GM06990 (cell line): ENCODE measurements around the gene SLC23A3.

ENCODE experiments used
- DNase-seq: peaks from one replicate; pipeline ENCODE4 v3.0.0-alpha.2; 2011; ENCODE audit not compliant: insufficient read length; ENCODE audit errors: extremely low read depth
- H3K27me3 ChIP-seq: replicated peaks from 2 replicates; pipeline ENCODE4 v1.6.0; 2011; ENCODE audit warnings: low read length; ENCODE audit not compliant: control insufficient read depth, insufficient read depth
- H3K36me3 ChIP-seq: 2 replicates; pipeline ENCODE4 v1.5.1; 2011; ENCODE audit warnings: low read length; ENCODE audit not compliant: control insufficient read depth, insufficient read depth
- H3K4me3 ChIP-seq: replicated peaks from 2 replicates; pipeline ENCODE4 v1.5.1; 2011; ENCODE audit warnings: low read depth, mild to moderate bottlenecking, control low read depth, low read length
- TF ChIP-seq, protein P1 (sequence below): IDR thresholded peaks from 2 replicates; pipeline ENCODE4 v1.5.1; 2011; ENCODE audit warnings: low read length, control low read depth, mild to moderate bottlenecking, inconsistent platforms; ENCODE audit not compliant: insufficient read depth, poor library complexity, severe bottlenecking

The SLC23A3 gene

DNA sequence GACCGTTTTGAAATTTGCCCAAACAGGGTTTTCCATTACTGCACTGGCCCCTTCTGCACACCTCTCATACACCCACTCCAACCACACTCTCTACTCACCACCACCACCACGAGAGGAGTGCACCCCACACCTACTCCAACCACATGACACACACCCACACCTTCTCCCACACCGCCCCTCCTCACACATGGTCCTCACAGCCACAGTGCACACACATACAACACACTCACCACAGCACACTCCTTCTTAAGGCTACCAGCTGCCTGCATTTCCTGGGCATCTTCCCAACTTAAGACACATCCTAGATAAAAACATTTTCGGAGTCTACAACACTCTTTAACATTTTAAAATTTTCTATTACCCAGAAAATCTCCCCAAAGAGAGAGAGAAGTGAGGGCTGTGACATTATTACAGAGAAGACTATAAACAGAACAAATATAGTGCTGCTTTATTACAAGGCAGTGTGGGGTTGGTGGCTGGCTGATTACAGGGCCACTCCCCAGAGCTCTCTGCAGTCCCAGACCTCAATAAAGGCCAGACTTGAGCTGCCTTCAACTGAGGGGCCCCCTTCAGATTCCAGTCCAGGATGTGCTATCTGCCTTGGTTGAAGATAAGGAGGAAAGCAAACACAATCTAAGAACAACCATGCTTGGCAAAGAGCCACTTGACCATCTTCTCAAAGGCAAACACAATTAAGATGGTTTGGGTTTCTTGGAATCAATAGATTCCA, 45.3 kb downstream of the SLC23A3 start:
- Histone ChIP-seq H3K27me3 (no peaks in the 10 kb centered on the region), H3K4me3 (no peak overlapping the region), H3K36me3 (no peaks in the 10 kb centered on the region; the same call in 1 of the 2 replicates)
- TF ChIP-seq, protein P1, sequence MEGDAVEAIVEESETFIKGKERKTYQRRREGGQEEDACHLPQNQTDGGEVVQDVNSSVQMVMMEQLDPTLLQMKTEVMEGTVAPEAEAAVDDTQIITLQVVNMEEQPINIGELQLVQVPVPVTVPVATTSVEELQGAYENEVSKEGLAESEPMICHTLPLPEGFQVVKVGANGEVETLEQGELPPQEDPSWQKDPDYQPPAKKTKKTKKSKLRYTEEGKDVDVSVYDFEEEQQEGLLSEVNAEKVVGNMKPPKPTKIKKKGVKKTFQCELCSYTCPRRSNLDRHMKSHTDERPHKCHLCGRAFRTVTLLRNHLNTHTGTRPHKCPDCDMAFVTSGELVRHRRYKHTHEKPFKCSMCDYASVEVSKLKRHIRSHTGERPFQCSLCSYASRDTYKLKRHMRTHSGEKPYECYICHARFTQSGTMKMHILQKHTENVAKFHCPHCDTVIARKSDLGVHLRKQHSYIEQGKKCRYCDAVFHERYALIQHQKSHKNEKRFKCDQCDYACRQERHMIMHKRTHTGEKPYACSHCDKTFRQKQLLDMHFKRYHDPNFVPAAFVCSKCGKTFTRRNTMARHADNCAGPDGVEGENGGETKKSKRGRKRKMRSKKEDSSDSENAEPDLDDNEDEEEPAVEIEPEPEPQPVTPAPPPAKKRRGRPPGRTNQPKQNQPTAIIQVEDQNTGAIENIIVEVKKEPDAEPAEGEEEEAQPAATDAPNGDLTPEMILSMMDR, result no peak
- DNase-seq, result no peak

DNA sequence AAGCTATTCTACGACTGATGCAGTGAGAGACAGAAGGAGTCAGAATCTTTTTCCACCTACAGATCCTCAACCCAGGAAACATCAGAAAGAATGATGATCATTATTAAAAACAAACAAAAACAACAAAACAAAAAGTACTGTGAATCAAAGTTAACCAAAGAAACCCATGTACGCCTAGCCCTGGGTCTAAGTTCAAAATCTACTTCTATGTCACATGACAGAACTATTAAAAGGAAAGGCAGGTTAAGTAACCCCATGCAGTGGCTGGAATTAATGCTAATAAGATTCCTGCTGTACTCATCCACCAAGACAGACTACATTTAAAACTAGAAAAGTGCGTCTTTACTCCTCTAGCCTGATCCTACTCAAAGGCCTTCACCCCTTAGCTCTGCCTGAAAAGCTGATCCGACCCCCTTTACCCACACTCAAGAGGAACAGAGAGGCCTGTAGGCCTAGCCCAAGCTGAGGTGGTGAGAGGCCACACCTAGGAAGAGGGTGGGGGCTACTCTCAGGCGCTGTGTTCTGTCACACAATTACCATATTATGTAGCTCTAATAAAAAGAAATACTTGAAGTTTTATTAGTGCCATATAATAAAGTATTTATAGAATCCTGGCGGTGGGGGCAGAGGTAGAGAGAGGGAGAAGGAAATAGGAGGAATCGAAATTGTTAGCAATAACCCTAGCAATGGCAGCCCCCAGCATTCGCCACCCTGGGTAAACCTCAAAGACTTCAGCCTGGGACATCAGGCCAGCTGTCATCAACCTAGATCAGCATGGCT, 46.3 kb downstream of the SLC23A3 start:
- no peak overlapping the region for H3K4me3 ChIP-seq
- DNase-seq, result no peak
- TF ChIP-seq, protein P1, result no peak
- H3K27me3 ChIP-seq, result no peaks in the 10 kb centered on the region
- H3K36me3 ChIP-seq, result no peaks in the 10 kb centered on the region; the same call in 1 of the 2 replicates

DNA sequence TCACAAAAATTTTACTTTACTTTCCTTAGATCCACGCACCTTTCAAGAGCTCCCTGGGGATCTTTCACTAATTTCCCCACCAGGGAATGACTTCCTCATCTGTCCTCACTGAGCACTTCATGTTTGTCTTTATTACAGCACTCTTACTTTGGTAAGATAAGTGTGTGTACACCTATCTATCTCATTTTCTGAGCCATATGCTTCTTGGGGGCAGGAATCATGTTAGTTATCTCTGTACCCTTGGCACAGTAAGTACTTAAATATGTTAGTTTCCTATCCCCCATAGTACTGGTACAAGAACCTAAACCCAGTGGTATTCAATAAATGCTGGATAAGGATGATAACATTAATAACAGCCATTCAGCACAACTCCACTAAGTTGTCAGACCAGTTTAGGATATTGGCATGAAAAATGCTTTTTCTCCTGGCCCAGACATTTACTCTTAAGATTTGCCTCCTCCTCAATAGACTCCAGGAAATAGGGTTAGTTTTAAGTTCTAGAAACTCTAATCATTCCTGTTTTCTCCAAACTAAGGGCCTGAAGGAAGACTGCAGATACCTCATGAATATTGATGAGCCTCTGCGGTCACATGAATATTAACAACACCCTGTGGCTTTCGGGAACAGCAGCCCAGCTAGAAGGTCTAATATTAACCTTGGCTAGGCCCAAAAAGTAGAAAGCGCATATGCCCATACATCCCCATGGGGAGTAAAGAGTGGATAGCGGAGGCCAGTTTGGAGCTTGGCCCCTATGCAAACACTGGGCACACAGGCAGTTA, 47.4 kb downstream of the SLC23A3 start:
- Histone ChIP-seq H3K36me3 (no peaks in the 10 kb centered on the region; the same call in 1 of the 2 replicates), H3K27me3 (no peaks in the 10 kb centered on the region), H3K4me3 (no peak overlapping the region)
- TF ChIP-seq, protein P1, result no peak
- DNase-seq, result no peak

DNA sequence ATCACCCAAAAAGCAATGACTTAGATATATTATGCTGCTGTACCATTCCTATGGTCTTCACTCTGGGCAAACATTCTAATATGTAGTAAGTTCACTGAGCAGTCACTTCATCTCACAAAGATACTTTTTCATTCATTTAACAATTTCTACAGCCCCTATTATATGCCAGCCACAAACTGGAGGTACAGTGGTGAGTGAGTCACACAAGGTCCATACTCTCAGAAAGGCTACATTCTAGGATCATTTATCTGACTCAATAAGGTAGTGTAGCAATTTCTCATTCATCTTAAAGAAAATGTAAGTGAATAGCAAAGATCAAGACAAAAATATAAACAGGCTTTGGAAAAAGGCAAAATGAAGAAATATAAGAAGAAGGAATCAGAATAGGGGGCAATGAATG, 49.7 kb downstream of the SLC23A3 start:
- Histone ChIP-seq H3K4me3 (no peak overlapping the region), H3K36me3 (no peaks in the 10 kb centered on the region), H3K27me3 (no peaks in the 10 kb centered on the region)
- no peak for DNase-seq
- TF ChIP-seq, protein P1, result no peak

DNA sequence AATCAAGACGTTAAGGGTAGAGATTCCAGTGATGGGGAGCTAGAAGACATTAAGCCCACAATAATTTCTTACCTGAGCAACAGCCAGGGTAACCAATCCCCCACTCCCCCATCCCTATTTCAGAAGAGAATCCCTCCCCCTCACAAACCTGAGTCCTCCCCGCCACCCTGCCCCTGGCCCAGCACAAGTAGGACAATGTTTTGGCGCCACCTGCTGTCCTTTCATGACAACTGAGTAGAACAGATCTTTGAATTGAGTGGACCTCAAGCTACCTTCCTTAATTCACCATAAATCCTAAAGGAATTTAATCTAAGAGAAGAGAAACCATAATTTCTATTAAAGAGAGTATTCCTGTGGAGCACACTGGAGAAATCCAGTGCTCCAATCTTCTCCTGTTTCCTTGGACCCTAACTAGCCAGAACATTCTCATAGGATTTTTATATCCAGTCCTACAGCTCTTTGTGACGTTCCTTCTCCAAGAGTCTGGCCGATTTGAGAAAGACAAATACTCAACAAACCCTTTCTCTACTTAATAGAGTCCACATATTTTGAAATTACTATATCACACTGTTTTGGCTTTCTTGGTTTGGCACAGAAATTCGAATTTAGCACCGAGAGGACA, 50.3 kb downstream of the SLC23A3 start:
- H3K4me3 ChIP-seq, result no peak overlapping the region
- no peak for DNase-seq
- H3K36me3 ChIP-seq, result no peaks in the 10 kb centered on the region
- TF ChIP-seq, protein P1, result peak; percentile 71
- H3K27me3 ChIP-seq, result no peaks in the 10 kb centered on the region
